Loucy (cell line): ENCODE measurements around the gene FGF7.

ENCODE experiments used
- H2AFZ ChIP-seq: fragments of 200-600 bp; sonication (generic); 2 replicates; pipeline ENCODE4 v1.6.0; 2016; ENCODE audit warnings: antibody characterized with exemption, mild to moderate bottlenecking, low read length, moderate library complexity
- H3F3A ChIP-seq: fragments of 200-600 bp; 2 replicates; pipeline ENCODE4 v1.6.0; 2016; ENCODE audit warnings: antibody characterized with exemption, low read depth, mild to moderate bottlenecking
- H3K27me3 ChIP-seq: fragments of 200-600 bp; sonication (generic); 2 replicates; pipeline ENCODE4 v1.6.1; 2014; ENCODE audit warnings: low read length, mild to moderate bottlenecking; ENCODE audit not compliant: insufficient read depth, poor library complexity, severe bottlenecking
- H3K36me3 ChIP-seq: fragments of 200-600 bp; sonication (generic); 2 replicates; pipeline ENCODE4 v1.6.1; 2016; ENCODE audit warnings: low read length; ENCODE audit not compliant: insufficient read depth
- H3K4me1 ChIP-seq: fragments of 200-600 bp; sonication (generic); 2 replicates; pipeline ENCODE4 v1.5.1; 2014; ENCODE audit warnings: low read length, mild to moderate bottlenecking; ENCODE audit not compliant: insufficient read depth, poor library complexity, severe bottlenecking
- H3K4me2 ChIP-seq: fragments of 200-600 bp; sonication (generic); 2 replicates; pipeline ENCODE4 v1.6.0; 2014; ENCODE audit warnings: antibody characterized with exemption, low read length, low read depth, mild to moderate bottlenecking; ENCODE audit not compliant: poor library complexity, severe bottlenecking
- H3K4me3 ChIP-seq: fragments of 200-600 bp; sonication (generic); 2 replicates; pipeline ENCODE4 v1.5.1; 2014; ENCODE audit warnings: low read length, mild to moderate bottlenecking, mixed read lengths; ENCODE audit not compliant: poor library complexity, severe bottlenecking
- H3K79me2 ChIP-seq: fragments of 200-600 bp; sonication (generic); 2 replicates; pipeline ENCODE4 v1.6.1; 2014; ENCODE audit warnings: low read length; ENCODE audit not compliant: insufficient read depth
- H3K9ac ChIP-seq: fragments of 200-600 bp; sonication (generic); 2 replicates; pipeline ENCODE4 v1.6.0; 2014; ENCODE audit warnings: mild to moderate bottlenecking, low read depth, low read length, moderate library complexity; ENCODE audit not compliant: poor library complexity, severe bottlenecking
- H3K9me2 ChIP-seq: fragments of 200-600 bp; sonication (generic); replicated peaks from 2 replicates; pipeline ENCODE4 v1.6.1; 2016; ENCODE audit warnings: low read depth, low read length, mixed read lengths
- H3K9me3 ChIP-seq: fragments of 200-600 bp; sonication (generic); 2 replicates; pipeline ENCODE4 v1.6.1; 2014; ENCODE audit warnings: mild to moderate bottlenecking, antibody characterized with exemption, low read length, low read depth; ENCODE audit not compliant: insufficient read depth
- H4K20me1 ChIP-seq: fragments of 200-600 bp; sonication (generic); 2 replicates; pipeline ENCODE4 v1.6.0; 2014; ENCODE audit warnings: antibody characterized with exemption, low read length, mild to moderate bottlenecking; ENCODE audit not compliant: insufficient read depth, poor library complexity, severe bottlenecking
- EZH2phosphoT487 ChIP-seq: fragments of 200-600 bp; IDR thresholded peaks from 2 replicates; pipeline ENCODE4 v1.6.1; 2018; ENCODE audit warnings: antibody characterized with exemption, mild to moderate bottlenecking, moderate library complexity, borderline replicate concordance
- TF ChIP-seq, protein P1 (sequence below): fragments of 200-600 bp; sonication (generic); conservative IDR thresholded peaks from 2 replicates; pipeline ENCODE4 v1.5.1; 2014; ENCODE audit warnings: mild to moderate bottlenecking, antibody characterized with exemption, low read length

Gene FGF7

GRCh38 chr15:49530092-49530491, 107.0 kb downstream of the FGF7 start:
- Histone ChIP-seq H3K4me2 (no peak overlapping the region), H3K9ac (no peak overlapping the region), H3K9me2 (no peaks in the 10 kb centered on the region), H3K36me3 (no peaks in the 10 kb centered on the region), H2AFZ (no peak overlapping the region), H4K20me1 (no peaks in the 10 kb centered on the region), H3K79me2 (no peaks in the 10 kb centered on the region), H3K4me1 (no peaks in the 10 kb centered on the region), H3K9me3 (no peaks in the 10 kb centered on the region), H3F3A (no peaks in the 10 kb centered on the region), H3K27me3 (no peaks in the 10 kb centered on the region), H3K4me3 (no peak overlapping the region)
- TF ChIP-seq, protein P1, sequence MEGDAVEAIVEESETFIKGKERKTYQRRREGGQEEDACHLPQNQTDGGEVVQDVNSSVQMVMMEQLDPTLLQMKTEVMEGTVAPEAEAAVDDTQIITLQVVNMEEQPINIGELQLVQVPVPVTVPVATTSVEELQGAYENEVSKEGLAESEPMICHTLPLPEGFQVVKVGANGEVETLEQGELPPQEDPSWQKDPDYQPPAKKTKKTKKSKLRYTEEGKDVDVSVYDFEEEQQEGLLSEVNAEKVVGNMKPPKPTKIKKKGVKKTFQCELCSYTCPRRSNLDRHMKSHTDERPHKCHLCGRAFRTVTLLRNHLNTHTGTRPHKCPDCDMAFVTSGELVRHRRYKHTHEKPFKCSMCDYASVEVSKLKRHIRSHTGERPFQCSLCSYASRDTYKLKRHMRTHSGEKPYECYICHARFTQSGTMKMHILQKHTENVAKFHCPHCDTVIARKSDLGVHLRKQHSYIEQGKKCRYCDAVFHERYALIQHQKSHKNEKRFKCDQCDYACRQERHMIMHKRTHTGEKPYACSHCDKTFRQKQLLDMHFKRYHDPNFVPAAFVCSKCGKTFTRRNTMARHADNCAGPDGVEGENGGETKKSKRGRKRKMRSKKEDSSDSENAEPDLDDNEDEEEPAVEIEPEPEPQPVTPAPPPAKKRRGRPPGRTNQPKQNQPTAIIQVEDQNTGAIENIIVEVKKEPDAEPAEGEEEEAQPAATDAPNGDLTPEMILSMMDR: no peak
- no peak for TF ChIP-seq EZH2phosphoT487
